Measurements from ENCODE around the gene JAG1. TPM values are rescaled to one million over a fixed set of nuclear protein-coding genes. Genes with fewer than 3 reads are reported as not detected.

JAG1 gene
- total RNA-seq, 4 donors from 2014 or later, result 35.2 to 73.5 (median 65.3) TPM

DNA sequence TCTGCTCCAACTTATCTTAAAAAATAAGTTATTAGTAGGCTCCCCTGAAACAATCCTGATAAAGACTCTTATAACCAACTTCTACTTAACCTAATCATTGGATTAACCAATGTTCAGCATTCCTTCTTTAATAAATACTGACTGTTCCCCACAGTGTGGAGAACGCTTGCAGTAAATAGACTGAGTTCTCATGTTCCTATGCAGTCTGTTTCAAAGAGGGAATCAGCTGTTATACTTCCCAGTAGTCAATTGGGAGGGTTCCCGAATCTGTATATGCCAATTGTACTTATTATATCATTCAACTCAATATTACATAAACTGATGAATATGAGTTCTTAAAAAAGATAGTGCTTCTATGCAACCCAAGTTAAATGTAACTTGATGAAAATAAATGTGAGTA is 9.7 kb upstream of the JAG1 start:
- H3K4me1 ChIP-seq, result no peaks in the 10 kb centered on the region
- H3K36me3 ChIP-seq, result no peaks in the 10 kb centered on the region
- H3K27me3 ChIP-seq, result no peaks in the 10 kb centered on the region
- no peak for TF ChIP-seq POLR2A (IDR thresholded peaks at IDR 0.05)
- TF ChIP-seq, protein P1, sequence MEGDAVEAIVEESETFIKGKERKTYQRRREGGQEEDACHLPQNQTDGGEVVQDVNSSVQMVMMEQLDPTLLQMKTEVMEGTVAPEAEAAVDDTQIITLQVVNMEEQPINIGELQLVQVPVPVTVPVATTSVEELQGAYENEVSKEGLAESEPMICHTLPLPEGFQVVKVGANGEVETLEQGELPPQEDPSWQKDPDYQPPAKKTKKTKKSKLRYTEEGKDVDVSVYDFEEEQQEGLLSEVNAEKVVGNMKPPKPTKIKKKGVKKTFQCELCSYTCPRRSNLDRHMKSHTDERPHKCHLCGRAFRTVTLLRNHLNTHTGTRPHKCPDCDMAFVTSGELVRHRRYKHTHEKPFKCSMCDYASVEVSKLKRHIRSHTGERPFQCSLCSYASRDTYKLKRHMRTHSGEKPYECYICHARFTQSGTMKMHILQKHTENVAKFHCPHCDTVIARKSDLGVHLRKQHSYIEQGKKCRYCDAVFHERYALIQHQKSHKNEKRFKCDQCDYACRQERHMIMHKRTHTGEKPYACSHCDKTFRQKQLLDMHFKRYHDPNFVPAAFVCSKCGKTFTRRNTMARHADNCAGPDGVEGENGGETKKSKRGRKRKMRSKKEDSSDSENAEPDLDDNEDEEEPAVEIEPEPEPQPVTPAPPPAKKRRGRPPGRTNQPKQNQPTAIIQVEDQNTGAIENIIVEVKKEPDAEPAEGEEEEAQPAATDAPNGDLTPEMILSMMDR (IDR thresholded peaks at IDR 0.05), result no peak
- H3K27ac ChIP-seq, result no peak overlapping the region
- H3K4me3 ChIP-seq, result no peak overlapping the region
- no peaks in the 10 kb centered on the region for H3K9me3 ChIP-seq
- DNase-seq, result no peak

DNA sequence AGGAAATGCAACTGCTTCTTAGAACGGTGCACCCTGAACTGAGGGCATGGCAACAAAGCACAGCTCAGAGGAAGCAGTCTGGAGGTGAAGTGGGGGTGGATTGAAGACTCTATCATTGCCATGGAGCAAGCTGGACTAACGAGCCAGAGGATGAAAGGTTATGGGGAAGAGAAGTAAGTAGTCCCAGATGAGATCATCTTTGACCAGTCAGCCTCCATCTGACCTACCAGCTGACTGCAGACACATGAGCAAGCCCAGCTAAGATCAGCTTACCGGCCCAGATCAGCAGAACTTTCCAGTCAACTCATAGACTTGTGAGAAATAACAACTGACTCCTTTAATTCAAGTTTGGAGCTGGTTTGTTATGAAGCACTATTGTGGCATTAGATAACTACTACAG is 9.1 kb upstream of the JAG1 start:
- DNase-seq, result no peak
- no peaks in the 10 kb centered on the region for H3K27me3 ChIP-seq
- H3K4me3 ChIP-seq, result no peak overlapping the region
- H3K9me3 ChIP-seq, result no peaks in the 10 kb centered on the region
- no peak for TF ChIP-seq POLR2A (IDR thresholded peaks at IDR 0.05)
- TF ChIP-seq, protein P1 (IDR thresholded peaks at IDR 0.05), result no peak
- no peaks in the 10 kb centered on the region for H3K4me1 ChIP-seq
- H3K36me3 ChIP-seq, result no peaks in the 10 kb centered on the region
- no peak overlapping the region for H3K27ac ChIP-seq

DNA sequence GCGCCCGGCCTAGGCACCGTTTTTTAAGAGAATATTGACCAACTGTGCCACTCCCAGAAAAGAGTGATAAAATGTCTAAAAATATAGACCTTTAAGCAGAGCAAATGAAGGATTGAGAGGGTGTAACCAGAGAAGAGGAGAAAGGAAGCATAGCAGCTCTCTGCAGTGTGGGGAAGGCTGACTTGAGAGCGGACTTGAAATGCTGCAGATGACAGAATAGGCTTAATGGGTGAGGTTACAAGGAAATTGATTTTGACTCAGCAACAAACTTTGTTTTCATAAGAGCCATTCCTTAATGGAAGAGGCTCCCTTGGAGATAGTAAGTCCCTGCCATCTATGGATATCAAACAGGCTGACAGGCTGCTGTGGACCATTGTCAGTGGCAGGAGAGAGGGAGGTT is 7.7 kb upstream of the JAG1 start:
- no peak for DNase-seq
- no peak overlapping the region for H3K27ac ChIP-seq
- H3K4me3 ChIP-seq, result no peak overlapping the region
- no peaks in the 10 kb centered on the region for H3K4me1 ChIP-seq
- H3K36me3 ChIP-seq, result no peaks in the 10 kb centered on the region
- TF ChIP-seq, protein P1 (IDR thresholded peaks at IDR 0.05), result no peak
- no peak for TF ChIP-seq POLR2A (IDR thresholded peaks at IDR 0.05)
- no peaks in the 10 kb centered on the region for H3K9me3 ChIP-seq
- no peaks in the 10 kb centered on the region for H3K27me3 ChIP-seq

DNA sequence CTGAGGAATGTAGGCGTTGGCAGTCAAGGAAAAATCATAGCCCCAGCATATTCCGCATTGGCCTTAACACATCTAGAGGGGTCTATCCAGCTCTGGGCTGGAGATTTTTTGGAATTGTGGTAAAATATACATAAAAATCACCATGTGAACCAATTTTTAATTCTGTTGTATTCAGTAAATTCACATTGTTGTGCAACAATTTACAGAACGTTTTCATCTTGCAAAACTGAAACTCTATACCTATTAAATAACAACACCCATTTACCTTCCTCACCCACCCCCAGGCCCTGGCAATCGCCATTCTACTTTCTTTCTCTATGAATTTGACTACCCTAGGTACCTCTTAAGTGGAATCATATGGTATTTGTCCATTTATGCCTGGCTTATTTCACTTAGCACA is 6.8 kb upstream of the JAG1 start:
- peaks cover 0 to 2% (median 0%) of the 10 kb centered on the region in 4 donors for H3K4me1 ChIP-seq
- H3K9me3 ChIP-seq, result no peaks in the 10 kb centered on the region
- H3K27me3 ChIP-seq, result no peaks in the 10 kb centered on the region
- H3K4me3 ChIP-seq, result no peak overlapping the region
- no peak overlapping the region for H3K27ac ChIP-seq
- no peak for TF ChIP-seq POLR2A (IDR thresholded peaks at IDR 0.05)
- TF ChIP-seq, protein P1 (IDR thresholded peaks at IDR 0.05), result no peak
- no peak for DNase-seq
- H3K36me3 ChIP-seq, result no peaks in the 10 kb centered on the region

DNA sequence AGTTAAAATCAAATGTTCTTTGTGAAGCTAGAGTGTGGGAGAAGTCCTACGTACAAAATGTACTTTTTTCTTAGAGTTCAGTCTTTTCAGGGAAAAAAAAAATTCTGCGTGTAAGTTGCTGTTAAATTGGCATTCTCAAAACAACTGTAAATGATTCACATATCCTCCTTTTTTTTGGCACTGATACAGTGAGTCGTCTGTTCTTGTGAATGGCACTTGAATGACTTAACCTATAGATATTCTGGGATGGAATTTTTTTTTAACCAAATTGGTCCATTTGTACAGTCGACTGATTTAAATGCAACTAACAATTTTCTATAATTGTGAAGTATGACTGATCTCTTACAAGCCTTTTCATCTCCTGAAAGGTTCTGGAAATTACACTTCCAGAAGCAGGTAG is 5.5 kb upstream of the JAG1 start:
- Histone ChIP-seq H3K36me3 (no peaks in the 10 kb centered on the region), H3K4me3 (no peak overlapping the region), H3K27ac (no peak overlapping the region), H3K9me3 (no peaks in the 10 kb centered on the region), H3K4me1 (peaks cover 0 to 8% (median 0%) of the 10 kb centered on the region in 4 donors), H3K27me3 (no peaks in the 10 kb centered on the region)
- TF ChIP-seq POLR2A (IDR thresholded peaks at IDR 0.05), result no peak
- TF ChIP-seq, protein P1 (IDR thresholded peaks at IDR 0.05), result no peak
- DNase-seq, result no peak

DNA sequence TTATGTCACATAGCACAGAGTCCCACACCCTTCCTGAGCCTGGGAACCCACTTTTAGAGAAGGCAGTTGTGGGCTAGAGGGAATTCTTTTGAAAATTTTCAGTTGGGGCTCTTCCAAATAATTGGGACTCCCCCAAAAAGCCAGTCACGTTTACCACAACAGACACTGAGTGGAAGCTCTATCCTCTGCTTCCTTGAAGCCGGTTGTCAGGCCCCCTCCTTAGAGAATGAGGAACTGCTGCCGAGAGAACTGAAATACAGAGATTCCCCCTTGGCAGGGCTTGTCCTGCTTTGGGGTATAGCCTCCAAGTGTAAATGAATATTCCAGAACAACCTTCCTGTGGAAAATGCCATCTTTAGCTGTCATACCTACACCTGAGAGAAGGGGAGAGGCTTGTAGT is 2.7 kb upstream of the JAG1 start:
- Histone ChIP-seq H3K9me3 (no peaks in the 10 kb centered on the region), H3K36me3 (no peaks in the 10 kb centered on the region), H3K27ac (no peak overlapping the region), H3K27me3 (no peaks in the 10 kb centered on the region), H3K4me1 (peaks cover 0 to 8% (median 3%) of the 10 kb centered on the region in 4 donors), H3K4me3 (no peak overlapping the region)
- no peak for TF ChIP-seq POLR2A (IDR thresholded peaks at IDR 0.05)
- TF ChIP-seq, protein P1 (IDR thresholded peaks at IDR 0.05), result no peak
- no peak for DNase-seq
